Neuronal stem cell (in vitro differentiated cells): Measurements from ENCODE around the gene DCC.

Experiments used
- DNase-seq: peaks from one replicate; pipeline ENCODE4 v3.0.0-alpha.2; 2013; ENCODE audit warnings: low spot score
- H2AFZ ChIP-seq: one replicate; pipeline ENCODE4 v1.6.1; 2013; ENCODE audit warnings: mild to moderate bottlenecking, low read length, inconsistent platforms
- H2AK5ac ChIP-seq: 2 replicates; pipeline ENCODE4 v1.6.1; 2013; ENCODE audit warnings: low read depth, mild to moderate bottlenecking, inconsistent platforms, low read length, moderate library complexity, mixed read lengths
- H2BK120ac ChIP-seq: 2 replicates; pipeline ENCODE4 v1.6.1; 2013; ENCODE audit warnings: low read depth, mild to moderate bottlenecking, inconsistent platforms, low read length, moderate library complexity, mixed read lengths
- H2BK12ac ChIP-seq: one replicate; pipeline ENCODE4 v1.6.1; 2013; ENCODE audit warnings: low read length, inconsistent platforms
- H2BK15ac ChIP-seq: 2 replicates; pipeline ENCODE4 v1.6.1; 2013; ENCODE audit warnings: mild to moderate bottlenecking, low read length, inconsistent platforms, mixed read lengths
- H2BK5ac ChIP-seq: one replicate; pipeline ENCODE4 v1.6.1; 2013; ENCODE audit warnings: inconsistent platforms, mild to moderate bottlenecking, low read length, moderate library complexity
- H3K14ac ChIP-seq: one replicate; pipeline ENCODE4 v1.6.1; 2013; ENCODE audit warnings: low read length, inconsistent platforms
- H3K18ac ChIP-seq: 2 replicates; pipeline ENCODE4 v1.6.1; 2013; ENCODE audit warnings: low read length, inconsistent platforms
- H3K23ac ChIP-seq: 2 replicates; pipeline ENCODE4 v1.6.1; 2013; ENCODE audit warnings: low read depth, mild to moderate bottlenecking, mixed read lengths, low read length, inconsistent platforms; ENCODE audit not compliant: poor library complexity
- H3K27ac ChIP-seq: replicated peaks from 3 replicates; pipeline ENCODE4 v1.5.1; 2013; ENCODE audit warnings: low read length, inconsistent platforms
- H3K27me3 ChIP-seq, 3 experiments: 2 replicates each; pipeline ENCODE4 v1.6.1; 2013; ENCODE audit warnings: low read length in 3 of 3, mild to moderate bottlenecking in 2 of 3, inconsistent platforms in 1 of 3, low read depth in 1 of 3, mixed read lengths in 1 of 3, moderate library complexity in 1 of 3; ENCODE audit not compliant: control insufficient read depth in 3 of 3, insufficient read depth in 3 of 3
- H3K36me3 ChIP-seq, 2 donors: replicated peaks in 1 of 2; 2 replicates each; pipeline ENCODE4 v1.6.1; 2013; ENCODE audit warnings: low read length in 2 of 2; ENCODE audit not compliant: control insufficient read depth in 2 of 2, insufficient read depth in 2 of 2
- H3K4ac ChIP-seq: 2 replicates; pipeline ENCODE4 v1.6.1; 2013; ENCODE audit warnings: inconsistent platforms, mild to moderate bottlenecking, low read length, moderate library complexity
- H3K4me1 ChIP-seq, 2 donors: 1 replicate in 1 of 2; 2 replicates in 1 of 2; pipeline ENCODE4 v1.6.1; 2013; ENCODE audit warnings: low read length in 2 of 2, low read depth in 1 of 2; ENCODE audit not compliant: control insufficient read depth in 2 of 2, insufficient read depth in 1 of 2
- H3K4me2 ChIP-seq: one replicate; pipeline ENCODE4 v1.6.1; 2013; ENCODE audit warnings: mild to moderate bottlenecking, low read length, inconsistent platforms; ENCODE audit not compliant: insufficient read depth, poor library complexity, severe bottlenecking
- H3K4me3 ChIP-seq, 2 donors: 2 replicates each; pipeline ENCODE4 v1.5.1; 2013; ENCODE audit warnings: low read length in 2 of 2, mild to moderate bottlenecking in 2 of 2, inconsistent platforms in 1 of 2, moderate library complexity in 1 of 2
- H3K79me1 ChIP-seq: one replicate; pipeline ENCODE4 v1.6.1; 2013; ENCODE audit warnings: low read depth, mild to moderate bottlenecking, inconsistent platforms, low read length, moderate library complexity
- H3K9ac ChIP-seq: one replicate; pipeline ENCODE4 v1.6.1; 2013; ENCODE audit warnings: mild to moderate bottlenecking, low read depth, low read length, inconsistent platforms; ENCODE audit not compliant: poor library complexity
- H3K9me3 ChIP-seq, 2 donors: replicated peaks in 1 of 2; 2 replicates each; pipeline versions ENCODE3 to v1.6.1; 2013; ENCODE audit warnings: low read length in 2 of 2, mild to moderate bottlenecking in 2 of 2, inconsistent platforms in 1 of 2, low read depth in 1 of 2, mixed read lengths in 1 of 2, moderate library complexity in 1 of 2; ENCODE audit not compliant: control insufficient read depth in 2 of 2, insufficient read depth in 1 of 2
- H4K8ac ChIP-seq: one replicate; pipeline ENCODE4 v1.6.1; 2013; ENCODE audit warnings: low read depth, mild to moderate bottlenecking, inconsistent platforms, low read length, moderate library complexity
- H4K91ac ChIP-seq: one replicate; pipeline ENCODE4 v1.6.1; 2013; ENCODE audit warnings: low read length, low read depth, mild to moderate bottlenecking, inconsistent platforms; ENCODE audit not compliant: poor library complexity
- WGBS, 2 donors: extraction: QIAGEN DNeasy Blood & Tissue Kit; methylation state at CpG; one replicate each; pipeline ENCODE4 v1.1.7; 2013; ENCODE audit warnings: missing lambda C conversion rate in 2 of 2, mixed read lengths in 1 of 2; ENCODE audit not compliant: insufficient read length in 2 of 2, insufficient replicate concordance in 1 of 2; ENCODE audit errors: extremely low coverage in 2 of 2; 5-methylcytosine and 5-hydroxymethylcytosine counted together

DCC gene

DNA sequence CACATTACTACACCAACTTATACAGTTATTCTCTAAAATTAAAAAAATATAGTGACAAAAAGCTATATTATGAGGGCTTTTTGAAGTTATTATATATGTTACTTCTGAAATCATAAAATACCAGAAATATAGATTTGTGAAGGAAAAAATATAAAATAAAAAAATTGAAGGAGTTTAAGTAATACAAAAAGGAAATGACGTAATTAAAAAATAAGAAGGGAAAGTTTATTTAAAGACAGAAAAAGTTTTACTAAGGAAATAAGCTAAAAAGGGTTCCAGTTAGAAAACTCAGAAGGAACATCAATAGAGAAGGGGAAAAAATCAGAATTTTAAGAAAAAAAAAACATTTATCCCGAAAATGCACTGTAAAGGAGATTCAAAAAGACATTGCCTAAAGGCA is 1187.4 kb downstream of the DCC start:
- Histone ChIP-seq H3K79me1 (no peaks in the 10 kb centered on the region), H3K14ac (no peak overlapping the region), H3K4me3 (no peak overlapping the region), H3K27ac (no peak overlapping the region), H4K91ac (no peak overlapping the region), H3K23ac (no peak overlapping the region), H3K18ac (no peak overlapping the region), H3K4me2 (no peak overlapping the region), H2BK12ac (no peak overlapping the region), H3K4ac (no peak overlapping the region), H3K36me3 (no peaks in the 10 kb centered on the region), H2BK5ac (no peak overlapping the region), H2AK5ac (no peak overlapping the region), H2BK15ac (no peak overlapping the region), H4K8ac (no peak overlapping the region), H3K9ac (no peak overlapping the region), H2BK120ac (no peak overlapping the region), H2AFZ (no peak overlapping the region), H3K27me3 (no peaks in the 10 kb centered on the region), H3K9me3 (peaks cover 0 to 8% of the 10 kb centered on the region in 2 donors), H3K4me1 (peaks cover 0 to 6% of the 10 kb centered on the region in 2 donors)
- DNase-seq, result no peak
- WGBS, 2 donors, result 100% methylated on average over 1 of the region's 2 CpGs

DNA sequence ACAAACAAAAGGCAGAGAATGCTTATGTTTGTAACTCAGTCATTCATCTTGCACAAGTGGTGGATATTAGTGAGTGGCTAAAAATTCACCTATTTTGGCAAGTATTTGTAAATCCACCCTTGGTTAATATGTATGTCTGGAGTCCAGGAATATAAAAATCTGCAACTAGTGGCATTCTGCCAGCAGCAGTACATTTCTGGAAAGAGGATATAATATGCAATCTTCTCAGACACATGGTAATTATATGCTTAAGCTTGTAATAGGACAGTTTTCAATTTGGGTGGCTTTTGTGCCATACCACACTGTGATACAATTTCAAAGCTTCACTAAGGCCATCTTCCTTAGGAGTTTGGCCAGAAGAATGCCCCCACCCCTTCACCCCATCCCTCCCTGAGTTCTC is 1191.2 kb downstream of the DCC start:
- no peak for DNase-seq
- Histone ChIP-seq H3K4me1 (peaks cover 0 to 6% of the 10 kb centered on the region in 2 donors), H3K9me3 (peaks cover 0 to 4% of the 10 kb centered on the region in 2 donors), H2BK12ac (no peak overlapping the region), H2BK120ac (no peak overlapping the region), H2AK5ac (no peak overlapping the region), H3K4me2 (no peak overlapping the region), H3K18ac (no peak overlapping the region), H3K4ac (no peak overlapping the region), H4K91ac (no peak overlapping the region), H3K9ac (no peak overlapping the region), H3K23ac (no peak overlapping the region), H4K8ac (no peak overlapping the region), H3K79me1 (no peaks in the 10 kb centered on the region), H2AFZ (no peak overlapping the region), H2BK5ac (no peak overlapping the region), H2BK15ac (no peak overlapping the region), H3K14ac (no peak overlapping the region), H3K27me3 (no peaks in the 10 kb centered on the region), H3K36me3 (no peaks in the 10 kb centered on the region), H3K27ac (no peak overlapping the region), H3K4me3 (no peak overlapping the region)

DNA sequence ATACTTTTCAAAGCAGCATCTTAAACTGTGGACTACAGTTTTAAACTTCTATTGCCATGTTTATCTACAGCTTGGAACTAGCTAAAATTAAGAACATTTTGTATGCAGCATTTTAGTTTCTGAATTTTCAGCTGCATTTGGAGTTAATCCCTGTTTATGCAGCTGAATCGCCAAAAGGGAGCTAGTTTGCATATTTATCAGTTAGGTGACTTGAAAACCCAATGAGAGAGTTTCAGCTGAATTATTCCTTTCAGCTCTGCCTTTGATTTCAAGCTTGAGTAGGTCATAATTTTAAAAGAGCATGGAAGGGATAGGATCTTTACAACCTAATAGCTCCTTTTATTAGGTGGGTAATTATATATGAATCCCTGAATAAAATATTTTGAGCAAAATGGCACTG is 1191.9 kb downstream of the DCC start:
- Histone ChIP-seq H3K4me2 (no peak overlapping the region), H3K36me3 (no peaks in the 10 kb centered on the region), H3K4me1 (peaks cover 0 to 6% of the 10 kb centered on the region in 2 donors), H3K18ac (no peak overlapping the region), H2AK5ac (no peak overlapping the region), H2BK120ac (no peak overlapping the region), H3K27me3 (no peaks in the 10 kb centered on the region), H3K4me3 (no peak overlapping the region), H4K91ac (no peak overlapping the region), H2AFZ (no peak overlapping the region), H3K23ac (no peak overlapping the region), H4K8ac (no peak overlapping the region), H2BK5ac (no peak overlapping the region), H3K4ac (no peak overlapping the region), H3K27ac (no peak overlapping the region), H2BK15ac (no peak overlapping the region), H3K14ac (no peak overlapping the region), H2BK12ac (no peak overlapping the region), H3K9ac (no peak overlapping the region), H3K9me3 (peaks cover 0 to 4% of the 10 kb centered on the region in 2 donors), H3K79me1 (no peaks in the 10 kb centered on the region)
- WGBS, 2 donors, result no CpG with 5 or more reads among the region's 1 CpG
- DNase-seq, result no peak

DNA sequence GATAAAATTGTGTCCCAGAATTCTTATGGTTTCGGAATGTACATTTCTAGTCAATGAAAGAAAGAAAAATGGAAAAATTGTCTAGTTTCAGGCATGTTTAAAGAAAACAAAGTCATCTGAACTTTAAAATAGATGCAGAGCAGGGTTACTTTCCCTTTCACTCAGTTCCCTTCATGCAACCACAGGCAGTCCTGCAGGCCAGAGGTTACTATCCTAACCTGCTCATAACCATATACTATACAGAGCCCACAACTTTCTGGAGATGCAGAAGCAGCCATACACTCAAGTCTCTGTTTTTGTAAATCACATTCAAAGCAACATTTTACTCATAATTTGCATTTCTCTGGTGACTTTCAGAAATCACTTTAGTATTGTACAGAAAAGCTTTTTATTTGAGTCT is 1194.2 kb downstream of the DCC start:
- no CpG with 5 or more reads among the region's 1 CpG for WGBS, 2 donors
- H2AFZ ChIP-seq, result no peak overlapping the region
- H2BK5ac ChIP-seq, result no peak overlapping the region
- no peak overlapping the region for H3K4ac ChIP-seq
- no peak overlapping the region for H2AK5ac ChIP-seq
- H3K18ac ChIP-seq, result no peak overlapping the region
- H3K27me3 ChIP-seq, result no peaks in the 10 kb centered on the region
- DNase-seq, result no peak
- H3K36me3 ChIP-seq, result no peaks in the 10 kb centered on the region
- no peak overlapping the region for H3K4me3 ChIP-seq
- H2BK120ac ChIP-seq, result no peak overlapping the region
- H3K9ac ChIP-seq, result no peak overlapping the region
- peaks cover 0 to 6% of the 10 kb centered on the region in 2 donors for H3K9me3 ChIP-seq
- H3K4me1 ChIP-seq, result peaks cover 0 to 5% of the 10 kb centered on the region in 2 donors
- H3K79me1 ChIP-seq, result no peaks in the 10 kb centered on the region
- H3K23ac ChIP-seq, result no peak overlapping the region
- H3K4me2 ChIP-seq, result no peak overlapping the region
- H2BK12ac ChIP-seq, result no peak overlapping the region
- no peak overlapping the region for H3K14ac ChIP-seq
- H4K8ac ChIP-seq, result no peak overlapping the region
- H2BK15ac ChIP-seq, result no peak overlapping the region
- no peak overlapping the region for H4K91ac ChIP-seq
- H3K27ac ChIP-seq, result no peak overlapping the region
